DND-41 (cell line): ENCODE data around the gene BPIFB1.
A peak's percentile ranks its signal among the peaks of the same experiment; 100 is the strongest.

Experiments used
- ATAC-seq: fragments of 200-7000 bp; cut with Tn5 transposase; 3 replicates; pipeline ENCODE4 v1.9.1; 2021; ENCODE audit warnings: low read depth; ENCODE audit not compliant: insufficient read depth
- DNase-seq: peaks from one replicate; pipeline ENCODE4 v3.0.0-alpha.2; 2020
- H2AFZ ChIP-seq: 2 replicates; pipeline ENCODE4 v1.6.0; 2012; ENCODE audit warnings: low read depth, low read length
- H3K27ac ChIP-seq: 2 replicates; pipeline ENCODE4 v1.5.1; 2012; ENCODE audit warnings: low read length, inconsistent platforms
- H3K27me3 ChIP-seq: fragments of 200-600 bp; sonication (generic); 2 replicates; pipeline ENCODE4 v1.6.0; 2012; ENCODE audit warnings: low read length, mild to moderate bottlenecking, inconsistent platforms; ENCODE audit not compliant: insufficient read depth, poor library complexity
- H3K36me3 ChIP-seq: 2 replicates; pipeline ENCODE4 v1.5.1; 2012; ENCODE audit warnings: low read length, inconsistent platforms; ENCODE audit not compliant: insufficient read depth
- H3K4me1 ChIP-seq: 2 replicates; pipeline ENCODE4 v1.5.1; 2012; ENCODE audit warnings: mild to moderate bottlenecking, low read length; ENCODE audit not compliant: insufficient read depth
- H3K4me2 ChIP-seq: 2 replicates; pipeline ENCODE4 v1.6.0; 2012; ENCODE audit warnings: mild to moderate bottlenecking, moderate library complexity, low read length, inconsistent platforms; ENCODE audit not compliant: insufficient read depth
- H3K4me3 ChIP-seq, 2 experiments: fragments of 200-600 bp in 1 of 2; shearing (Covaris generic) in 1 of 2; 2 replicates each; pipeline ENCODE4 v1.5.1; 2012 to 2016; ENCODE audit warnings: inconsistent platforms in 2 of 2, low read length in 2 of 2, mild to moderate bottlenecking in 2 of 2, low read depth in 1 of 2, moderate library complexity in 1 of 2
- H3K79me2 ChIP-seq: 2 replicates; pipeline ENCODE4 v1.6.0; 2012; ENCODE audit warnings: low read length, inconsistent platforms; ENCODE audit not compliant: insufficient read depth
- H3K9ac ChIP-seq: 2 replicates; pipeline ENCODE4 v1.6.0; 2012; ENCODE audit warnings: low read depth, mild to moderate bottlenecking, inconsistent platforms, low read length, moderate library complexity
- H3K9me3 ChIP-seq: 2 replicates; pipeline ENCODE4 v1.5.1; 2012; ENCODE audit warnings: low read length, moderate library complexity, mild to moderate bottlenecking, inconsistent platforms; ENCODE audit not compliant: insufficient read depth, severe bottlenecking
- H4K20me1 ChIP-seq: 2 replicates; pipeline ENCODE4 v1.6.0; 2012; ENCODE audit warnings: low read length; ENCODE audit not compliant: insufficient read depth
- CTCF ChIP-seq: IDR thresholded peaks from 2 replicates; pipeline ENCODE4 v1.5.1; 2012; ENCODE audit warnings: borderline replicate concordance, low read length, moderate library complexity, mild to moderate bottlenecking; ENCODE audit not compliant: poor library complexity, severe bottlenecking; ENCODE audit errors: extremely low read depth
- EZH2 ChIP-seq: IDR thresholded peaks from 3 replicates; pipeline ENCODE4 v1.6.1; 2012; ENCODE audit warnings: borderline replicate concordance, low read depth, mild to moderate bottlenecking, moderate library complexity, low read length, inconsistent platforms; ENCODE audit not compliant: severe bottlenecking

Gene BPIFB1

GRCh38 chr20:33261465-33261864, 21.5 kb upstream of the BPIFB1 start:
- no peaks in the 10 kb centered on the region for H3K36me3 ChIP-seq
- no peak overlapping the region for H3K4me2 ChIP-seq
- TF ChIP-seq EZH2 (no peak), CTCF (no peak)
- H3K9ac ChIP-seq = no peak overlapping the region
- no peaks in the 10 kb centered on the region; the same call in 1 of the 2 replicates for H4K20me1 ChIP-seq
- H3K27ac ChIP-seq = no peak overlapping the region
- no peak overlapping the region for H2AFZ ChIP-seq
- H3K79me2 ChIP-seq = no peaks in the 10 kb centered on the region
- no peaks in the 10 kb centered on the region for H3K9me3 ChIP-seq
- DNase-seq (no peak), ATAC-seq (no peak)
- H3K4me3 ChIP-seq = no peak overlapping the region
- no peaks in the 10 kb centered on the region for H3K4me1 ChIP-seq
- H3K27me3 ChIP-seq = peaks cover 28% of the 10 kb centered on the region

- Histone ChIP-seq H3K79me2 (no peaks in the 10 kb centered on the region), H3K27ac (no peak overlapping the region), H3K9me3 (no peaks in the 10 kb centered on the region), H2AFZ (no peak overlapping the region), H3K9ac (no peak overlapping the region), H3K4me2 (no peak overlapping the region), H3K4me3 (no peak overlapping the region), H3K27me3 (peaks cover 25% of the 10 kb centered on the region), H3K36me3 (no peaks in the 10 kb centered on the region), H4K20me1 (no peaks in the 10 kb centered on the region; the same call in 1 of the 2 replicates), H3K4me1 (no peaks in the 10 kb centered on the region)
- peak; percentile 11 for DNase-seq
- TF ChIP-seq EZH2 = no peak
- peak; percentile 65 for TF ChIP-seq CTCF
- ATAC-seq = peak; percentile 65; the same call in 2 of the 3 replicates
Observed at GRCh38 chr20:33262658-33263065, 20.4 kb upstream of the BPIFB1 start.

GRCh38 chr20:33263784-33264183, 19.2 kb upstream of the BPIFB1 start:
- no peak overlapping the region for H3K9ac ChIP-seq
- no peaks in the 10 kb centered on the region for H3K79me2 ChIP-seq
- H2AFZ ChIP-seq = no peak overlapping the region
- H3K36me3 ChIP-seq = no peaks in the 10 kb centered on the region
- H3K9me3 ChIP-seq = no peaks in the 10 kb centered on the region
- no peaks in the 10 kb centered on the region; the same call in 1 of the 2 replicates for H4K20me1 ChIP-seq
- H3K27me3 ChIP-seq = peaks cover 25% of the 10 kb centered on the region
- DNase-seq (no peak), ATAC-seq (no peak)
- no peak overlapping the region for H3K4me2 ChIP-seq
- TF ChIP-seq EZH2 = no peak
- TF ChIP-seq CTCF = no peak
- H3K27ac ChIP-seq = no peak overlapping the region
- no peaks in the 10 kb centered on the region for H3K4me1 ChIP-seq
- no peak overlapping the region for H3K4me3 ChIP-seq

GRCh38 chr20:33267701-33268100, 15.3 kb upstream of the BPIFB1 start:
- H3K4me3 ChIP-seq = no peak overlapping the region
- H2AFZ ChIP-seq = no peak overlapping the region
- no peaks in the 10 kb centered on the region; the same call in 1 of the 2 replicates for H4K20me1 ChIP-seq
- no peak overlapping the region for H3K4me2 ChIP-seq
- TF ChIP-seq EZH2 = no peak
- TF ChIP-seq CTCF = no peak
- no peak for DNase-seq
- no peaks in the 10 kb centered on the region for H3K36me3 ChIP-seq
- peak; percentile 45; the same call in 2 of the 3 replicates for ATAC-seq
- H3K79me2 ChIP-seq = no peaks in the 10 kb centered on the region
- H3K9ac ChIP-seq = no peak overlapping the region
- H3K27ac ChIP-seq = no peak overlapping the region
- H3K9me3 ChIP-seq = no peaks in the 10 kb centered on the region
- H3K27me3 ChIP-seq = peaks cover 15% of the 10 kb centered on the region
- no peaks in the 10 kb centered on the region for H3K4me1 ChIP-seq
